DOHH2 (cell line): ENCODE data around the gene MAML2.

Source experiments
- H3F3A ChIP-seq: fragments of 200-600 bp; sonication (generic), shearing (Covaris generic); 2 replicates; pipeline ENCODE4 v1.6.0; 2016; ENCODE audit warnings: antibody characterized with exemption, mild to moderate bottlenecking; ENCODE audit not compliant: control insufficient read depth, insufficient read depth
- H3K27ac ChIP-seq: fragments of 200-600 bp; sonication (generic); 2 replicates; pipeline ENCODE4 v1.5.1; 2014; ENCODE audit warnings: low read depth, mild to moderate bottlenecking, low read length, moderate library complexity
- H3K27me3 ChIP-seq: fragments of 200-600 bp; sonication (generic); 2 replicates; pipeline ENCODE4 v1.6.1; 2014; ENCODE audit warnings: mild to moderate bottlenecking, low read length, mixed read lengths; ENCODE audit not compliant: control insufficient read depth
- H3K36me3 ChIP-seq: fragments of 200-600 bp; sonication (generic); 2 replicates; pipeline ENCODE4 v1.6.1; 2014; ENCODE audit warnings: mild to moderate bottlenecking, low read length, moderate library complexity, mixed read lengths; ENCODE audit not compliant: control insufficient read depth
- H3K4me1 ChIP-seq: fragments of 200-600 bp; sonication (generic); 2 replicates; pipeline ENCODE4 v1.6.1; 2014; ENCODE audit warnings: mild to moderate bottlenecking, low read length, mixed read lengths; ENCODE audit not compliant: control insufficient read depth
- H3K4me2 ChIP-seq: fragments of 200-600 bp; sonication (generic); 2 replicates; pipeline ENCODE4 v1.6.0; 2014; ENCODE audit warnings: mild to moderate bottlenecking, low read length, moderate library complexity
- H3K4me3 ChIP-seq: fragments of 200-600 bp; sonication (generic); 2 replicates; pipeline ENCODE4 v1.5.1; 2014; ENCODE audit warnings: mild to moderate bottlenecking, low read length, mixed read lengths
- H3K79me2 ChIP-seq: fragments of 200-600 bp; sonication (generic); 2 replicates; pipeline ENCODE4 v1.6.1; 2014; ENCODE audit warnings: mild to moderate bottlenecking, low read length, mixed read lengths; ENCODE audit not compliant: control insufficient read depth
- H3K9me2 ChIP-seq: fragments of 200-600 bp; sonication (generic); replicated peaks from 2 replicates; pipeline ENCODE4 v1.6.1; 2014; ENCODE audit warnings: mild to moderate bottlenecking, low read length, mixed read lengths; ENCODE audit not compliant: control insufficient read depth
- H3K9me3 ChIP-seq: fragments of 200-600 bp; sonication (generic); 2 replicates; pipeline ENCODE4 v1.6.1; 2014; ENCODE audit warnings: antibody characterized with exemption, low read length, mixed read lengths; ENCODE audit not compliant: control insufficient read depth, insufficient read depth
- H4K20me1 ChIP-seq: fragments of 200-600 bp; sonication (generic); 2 replicates; pipeline ENCODE4 v1.6.0; 2014; ENCODE audit warnings: low read depth, mild to moderate bottlenecking, antibody characterized with exemption, low read length, moderate library complexity; ENCODE audit not compliant: control insufficient read depth, insufficient read depth
- EZH2phosphoT487 ChIP-seq: fragments of 200-600 bp; sonication (generic); IDR thresholded peaks from 2 replicates; pipeline ENCODE4 v1.6.1; 2017; ENCODE audit warnings: borderline replicate concordance, mild to moderate bottlenecking, antibody characterized with exemption, low read length, moderate library complexity, mixed read lengths
- TF ChIP-seq, protein P1 (sequence below): fragments of 200-600 bp; sonication (generic); IDR thresholded peaks from one replicate; pipeline ENCODE4 v1.5.1; 2014; ENCODE audit warnings: antibody characterized with exemption, mild to moderate bottlenecking, low read depth, low read length; ENCODE audit not compliant: poor library complexity, severe bottlenecking

Gene MAML2

DNA sequence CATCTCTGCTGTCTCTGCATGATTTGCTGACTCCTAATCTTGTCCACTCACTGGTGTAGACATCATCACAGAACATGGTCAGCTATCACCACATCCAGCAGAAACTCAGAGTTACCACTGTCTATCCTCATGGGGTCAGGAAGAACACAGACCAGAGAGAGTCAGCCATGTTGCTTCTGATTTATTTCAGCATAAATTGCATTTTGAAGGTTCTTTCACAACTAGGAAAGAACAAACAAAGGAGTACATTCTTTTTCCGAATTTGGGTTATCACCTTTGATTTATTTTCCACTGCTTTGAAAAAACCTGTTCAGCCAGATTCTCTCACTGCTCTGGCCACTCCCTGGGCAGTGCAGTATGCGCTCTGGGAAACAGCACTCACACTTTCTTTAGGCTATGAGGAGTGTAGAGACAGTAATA is 247.1 kb downstream of the MAML2 start:
- Histone ChIP-seq H3K4me3 (no peak overlapping the region), H3K9me3 (no peaks in the 10 kb centered on the region), H4K20me1 (no peaks in the 10 kb centered on the region), H3K27ac (no peak overlapping the region), H3K79me2 (no peaks in the 10 kb centered on the region), H3K36me3 (no peaks in the 10 kb centered on the region), H3F3A (no peaks in the 10 kb centered on the region), H3K4me1 (no peaks in the 10 kb centered on the region), H3K9me2 (no peaks in the 10 kb centered on the region), H3K4me2 (no peak overlapping the region), H3K27me3 (peaks cover 10% of the 10 kb centered on the region)
- TF ChIP-seq EZH2phosphoT487: no peak
- TF ChIP-seq, protein P1, sequence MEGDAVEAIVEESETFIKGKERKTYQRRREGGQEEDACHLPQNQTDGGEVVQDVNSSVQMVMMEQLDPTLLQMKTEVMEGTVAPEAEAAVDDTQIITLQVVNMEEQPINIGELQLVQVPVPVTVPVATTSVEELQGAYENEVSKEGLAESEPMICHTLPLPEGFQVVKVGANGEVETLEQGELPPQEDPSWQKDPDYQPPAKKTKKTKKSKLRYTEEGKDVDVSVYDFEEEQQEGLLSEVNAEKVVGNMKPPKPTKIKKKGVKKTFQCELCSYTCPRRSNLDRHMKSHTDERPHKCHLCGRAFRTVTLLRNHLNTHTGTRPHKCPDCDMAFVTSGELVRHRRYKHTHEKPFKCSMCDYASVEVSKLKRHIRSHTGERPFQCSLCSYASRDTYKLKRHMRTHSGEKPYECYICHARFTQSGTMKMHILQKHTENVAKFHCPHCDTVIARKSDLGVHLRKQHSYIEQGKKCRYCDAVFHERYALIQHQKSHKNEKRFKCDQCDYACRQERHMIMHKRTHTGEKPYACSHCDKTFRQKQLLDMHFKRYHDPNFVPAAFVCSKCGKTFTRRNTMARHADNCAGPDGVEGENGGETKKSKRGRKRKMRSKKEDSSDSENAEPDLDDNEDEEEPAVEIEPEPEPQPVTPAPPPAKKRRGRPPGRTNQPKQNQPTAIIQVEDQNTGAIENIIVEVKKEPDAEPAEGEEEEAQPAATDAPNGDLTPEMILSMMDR: no peak

DNA sequence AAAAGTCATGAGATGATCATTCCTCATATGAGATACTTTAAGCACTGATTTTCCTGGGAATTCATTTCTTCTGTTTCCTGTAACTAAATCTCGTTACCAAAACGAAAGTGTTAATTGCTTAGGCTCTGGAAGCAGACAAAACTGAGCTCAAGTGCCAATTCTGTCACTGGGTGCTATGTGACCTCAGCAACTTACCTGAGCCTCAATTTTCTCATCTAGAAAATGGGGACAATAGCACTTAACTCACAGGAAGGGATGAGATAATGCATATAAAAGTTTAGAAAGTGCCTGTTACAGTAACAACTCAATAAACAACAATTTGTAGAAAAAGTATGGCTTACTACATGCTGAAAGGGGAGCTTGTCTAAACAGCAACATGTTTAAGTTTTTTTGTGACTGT is 248.8 kb downstream of the MAML2 start:
- Histone ChIP-seq H3K27me3 (peaks cover 10% of the 10 kb centered on the region), H3K27ac (no peak overlapping the region), H3K79me2 (no peaks in the 10 kb centered on the region), H3K4me3 (no peak overlapping the region), H3K4me2 (no peak overlapping the region), H3K9me2 (no peaks in the 10 kb centered on the region), H4K20me1 (no peaks in the 10 kb centered on the region), H3K4me1 (no peaks in the 10 kb centered on the region), H3K36me3 (no peaks in the 10 kb centered on the region), H3F3A (no peaks in the 10 kb centered on the region), H3K9me3 (no peaks in the 10 kb centered on the region)
- TF ChIP-seq, protein P1: no peak
- no peak for TF ChIP-seq EZH2phosphoT487

DNA sequence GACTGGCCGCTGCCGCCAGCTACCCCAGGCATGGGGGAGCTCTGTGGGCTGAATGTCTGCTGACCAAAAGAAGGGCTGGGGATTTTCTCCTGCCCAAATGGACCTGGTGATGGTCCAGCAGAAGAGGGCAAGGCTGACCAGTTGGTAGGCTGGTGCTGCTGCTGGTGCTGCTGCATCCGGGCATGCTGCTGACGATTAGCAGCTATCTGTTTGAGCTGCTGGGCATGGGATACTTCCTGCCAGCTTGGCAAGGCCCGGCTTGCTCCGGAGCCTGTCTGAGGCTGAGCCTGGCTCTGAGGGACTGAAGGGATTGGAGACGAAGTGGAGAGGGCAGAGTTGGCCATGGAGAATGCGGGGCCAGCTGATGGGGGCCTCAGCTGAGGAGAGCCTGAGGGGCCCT is 250.5 kb downstream of the MAML2 start:
- H3K4me1 ChIP-seq: no peaks in the 10 kb centered on the region

More for the DNA sequence above, 250.5 kb downstream of the MAML2 start:
- no peaks in the 10 kb centered on the region for H3K36me3 ChIP-seq
- H3K27me3 ChIP-seq: peaks cover 14% of the 10 kb centered on the region
- H3K79me2 ChIP-seq: no peaks in the 10 kb centered on the region
- H3K4me3 ChIP-seq: no peak overlapping the region
- TF ChIP-seq, protein P1: no peak
- TF ChIP-seq EZH2phosphoT487: no peak
- no peaks in the 10 kb centered on the region for H3K9me2 ChIP-seq
- no peaks in the 10 kb centered on the region for H4K20me1 ChIP-seq
- H3K4me2 ChIP-seq: no peak overlapping the region
- no peak overlapping the region for H3K27ac ChIP-seq
- no peaks in the 10 kb centered on the region for H3F3A ChIP-seq
- H3K9me3 ChIP-seq: no peaks in the 10 kb centered on the region
